A549 treated with AZD9567 at 1 μM for 4 hours (cell line): ENCODE results near the gene SCGB2B2. TPM values are rescaled to one million over a fixed set of nuclear protein-coding genes. Genes with fewer than 3 reads are reported as not detected.

Experiments used
- total RNA-seq: library from RNA; stranded (reverse); fragments of 200-300 nt; extraction: Qiagen RNA extraction; gene quantifications from 5 replicates; pipeline ENCODE4 v1.2.3, GENCODE V29; 2022; ENCODE audit not compliant: insufficient read depth

Gene SCGB2B2, protein sequence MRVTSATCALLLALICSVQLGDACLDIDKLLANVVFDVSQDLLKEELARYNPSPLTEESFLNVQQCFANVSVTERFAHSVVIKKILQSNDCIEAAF
- total RNA-seq = 0.08 to 0.20 TPM (median 0.12 TPM) in 4 of 5 replicates, not detected in the other

DNA sequence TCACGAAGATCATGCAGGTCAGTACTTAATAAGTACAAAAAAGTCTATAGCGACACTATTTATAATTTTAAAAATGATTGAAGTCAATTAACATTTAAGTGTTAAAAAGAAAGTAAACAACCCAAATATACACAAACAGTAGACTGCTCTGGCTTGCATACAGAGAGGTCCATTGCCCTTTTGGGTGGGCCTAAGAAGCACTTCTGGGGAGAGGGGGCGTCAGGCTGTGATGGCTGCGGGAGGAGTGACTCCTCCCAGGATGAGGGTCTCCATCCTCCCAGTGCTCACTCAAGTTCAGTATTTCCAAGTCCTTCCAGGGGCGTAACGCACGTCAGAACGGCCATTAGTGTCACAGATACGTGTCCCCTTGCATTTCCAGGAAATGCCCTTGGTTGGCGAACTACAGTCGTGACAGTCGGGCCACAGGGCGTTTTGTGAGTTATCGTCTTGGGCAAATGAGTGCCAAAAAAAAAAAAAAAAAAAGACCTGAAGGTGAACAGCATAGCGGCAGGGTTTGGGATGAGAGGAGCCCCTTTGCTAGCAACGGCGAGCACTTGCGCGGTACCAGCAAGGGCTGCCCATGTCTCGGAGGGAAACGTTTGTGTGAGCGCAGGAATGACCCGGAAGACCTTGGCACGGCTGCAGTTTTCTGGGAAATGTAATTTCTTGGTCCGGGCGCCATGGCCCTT lies at the start of gene SCGB2B2:
SCGB2B2 (minus strand) TSS at position 463 of the 689 bp plus-strand sequence. CDS start 82,596 bp downstream, outside the sequence.

DNA sequence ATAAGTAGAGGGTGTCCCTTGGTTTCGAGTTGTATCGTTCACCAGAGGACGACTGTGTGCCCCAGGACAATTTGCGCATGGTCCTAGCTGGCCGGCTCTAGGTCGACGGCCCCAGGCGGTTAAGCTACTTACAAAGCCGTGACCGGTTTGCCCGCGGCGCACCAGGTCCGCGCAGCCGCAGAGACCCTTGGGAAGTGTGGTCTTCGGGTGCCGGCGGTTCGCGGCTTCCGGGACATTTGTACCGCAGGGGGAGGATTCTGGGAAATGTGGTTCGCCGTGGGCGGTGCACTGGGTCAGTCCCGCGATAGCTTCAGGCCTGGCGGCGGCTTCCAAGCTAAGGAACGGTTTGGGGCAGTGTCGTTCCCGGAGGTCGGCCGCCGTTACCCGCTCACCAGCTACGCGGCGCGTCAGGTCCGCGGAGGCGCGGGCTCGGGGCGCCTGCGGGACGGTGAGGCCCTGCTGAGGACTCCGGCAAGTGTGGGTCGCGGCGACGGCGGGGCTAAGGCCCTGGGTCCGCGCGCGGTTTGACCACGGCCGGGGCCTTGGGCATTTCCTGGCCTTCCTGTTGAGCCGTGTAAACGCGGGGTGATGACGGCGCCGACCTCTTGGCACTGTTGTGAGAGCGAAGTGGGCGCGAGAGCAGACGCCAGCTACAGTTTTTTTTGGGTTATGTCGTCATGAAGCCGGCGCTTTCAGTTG lies 576 bp upstream of the SCGB2B2 start, which contains the start of gene ZNF302:
ZNF302 (plus strand) TSS at position 293 of the 699 bp plus-strand sequence. CDS start 1,127 bp downstream, outside the sequence.

Other genes with a start within 250 kb of the SCGB2B2 start
- gene UBA2, start 248.8 kb downstream of the SCGB2B2 start, total RNA-seq = 235 to 432 TPM (median 246 TPM) in 5 replicates
- gene WTIP, start 195.4 kb downstream of the SCGB2B2 start, total RNA-seq = 21.3 to 36.7 TPM (median 32.4 TPM) in 5 replicates
- 12.9 to 18.7 TPM (median 16.7 TPM) in 5 replicates for gene ZNF302, start 519 bp upstream of the SCGB2B2 start, total RNA-seq
- gene ZNF181, start 57.1 kb upstream of the SCGB2B2 start, total RNA-seq = 8.5 to 10.6 TPM (median 9.5 TPM) in 5 replicates
- gene ZNF599, start 96.1 kb upstream of the SCGB2B2 start, total RNA-seq = 1.6 to 2.7 TPM (median 2.4 TPM) in 5 replicates
- gene ZNF30, start 249.7 kb upstream of the SCGB2B2 start, total RNA-seq = 5.3 to 6.1 TPM (median 5.6 TPM) in 5 replicates